Measurements from ENCODE around the gene WBP4.

GRCh38 chr13:41127701-41128100 lies 66.4 kb downstream of the WBP4 start:
- TF ChIP-seq CTCF (IDR thresholded peaks at IDR 0.05) (no peak), POLR2A (IDR thresholded peaks at IDR 0.05) (no peak)

Measured in uterus (tissue), 2 donors.